GM18520 (cell line): Measurements from ENCODE around the gene REEP6.
"Not testable (repeated sequence)": the region's sequence is repeated elsewhere in the genome, so short reads cannot be mapped to it uniquely, and the experiment has no call there.

Experiments
- ATAC-seq: cut with Tn5 transposase; IDR thresholded peaks from one replicate; pipeline ENCODE4 v1.9.1; 2021; ENCODE audit not compliant: unreplicated experiment

REEP6 gene

DNA sequence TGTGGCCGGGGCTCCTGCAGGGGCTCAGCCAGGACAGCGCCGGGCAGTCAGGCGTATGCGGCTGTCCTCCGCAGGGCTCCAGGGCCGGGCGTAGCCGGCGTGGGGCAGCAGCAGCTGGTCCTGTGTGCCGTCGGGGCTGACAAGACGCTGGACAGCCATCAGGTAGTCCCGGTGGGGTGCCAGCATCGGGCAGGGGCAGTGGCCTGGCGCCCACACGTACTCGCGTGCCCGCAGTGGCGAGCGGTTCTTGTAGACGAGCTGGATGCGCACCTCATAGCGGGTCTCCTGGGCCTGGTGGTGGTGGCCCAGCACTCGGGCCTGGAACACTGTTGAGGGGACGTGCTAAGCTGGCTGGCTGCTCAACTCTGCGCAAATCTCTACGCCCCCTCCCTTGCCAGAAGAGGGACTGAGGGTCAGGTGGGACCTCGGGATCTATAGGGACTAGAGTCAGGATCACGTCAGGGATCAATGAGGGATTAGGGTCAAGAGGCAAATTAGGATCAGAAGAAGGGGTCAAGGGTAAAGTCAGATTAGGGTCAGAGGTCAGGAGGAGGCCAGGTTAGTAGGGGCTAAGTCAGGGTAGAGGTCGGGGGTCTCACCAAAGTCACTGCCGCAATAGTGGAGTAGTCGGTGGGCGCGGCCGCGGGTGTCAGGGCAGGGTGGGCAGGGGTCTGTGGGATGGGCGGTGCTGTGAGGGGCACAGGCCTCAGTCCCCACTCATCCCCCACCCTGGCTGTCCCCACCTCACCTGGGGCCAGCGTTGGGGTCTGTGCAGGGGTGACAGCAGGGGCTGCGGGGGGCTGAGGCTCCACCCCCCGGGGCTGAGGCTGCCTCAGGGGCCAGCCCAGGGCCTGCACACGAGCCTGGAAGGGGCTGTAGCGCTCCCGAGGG lies 15.3 kb downstream of the REEP6 start:
- no peak for ATAC-seq

DNA sequence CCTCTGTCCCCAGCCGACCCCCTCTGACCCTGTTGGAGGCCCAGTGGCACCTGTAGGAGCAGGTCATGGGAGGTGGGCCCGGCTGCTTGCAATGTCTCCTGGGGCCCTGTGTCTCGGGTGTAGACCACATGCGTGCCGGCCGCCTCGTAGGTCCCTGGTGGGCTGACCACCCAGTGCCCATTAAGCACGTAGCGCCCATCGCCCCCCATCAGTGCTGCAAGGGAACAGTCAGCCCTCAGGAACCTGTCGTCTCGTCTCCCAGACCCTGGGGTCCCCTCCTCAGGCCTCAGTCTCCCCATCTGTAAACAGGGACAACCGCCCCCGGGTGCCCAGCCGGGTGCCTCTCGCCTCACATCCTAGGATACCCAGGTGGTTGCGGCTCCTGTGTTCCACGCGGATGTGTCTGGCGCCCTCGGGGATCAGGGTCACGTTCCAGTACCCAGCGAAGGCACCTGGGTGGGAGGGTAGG lies 16.2 kb downstream of the REEP6 start:
- no peak for ATAC-seq

DNA sequence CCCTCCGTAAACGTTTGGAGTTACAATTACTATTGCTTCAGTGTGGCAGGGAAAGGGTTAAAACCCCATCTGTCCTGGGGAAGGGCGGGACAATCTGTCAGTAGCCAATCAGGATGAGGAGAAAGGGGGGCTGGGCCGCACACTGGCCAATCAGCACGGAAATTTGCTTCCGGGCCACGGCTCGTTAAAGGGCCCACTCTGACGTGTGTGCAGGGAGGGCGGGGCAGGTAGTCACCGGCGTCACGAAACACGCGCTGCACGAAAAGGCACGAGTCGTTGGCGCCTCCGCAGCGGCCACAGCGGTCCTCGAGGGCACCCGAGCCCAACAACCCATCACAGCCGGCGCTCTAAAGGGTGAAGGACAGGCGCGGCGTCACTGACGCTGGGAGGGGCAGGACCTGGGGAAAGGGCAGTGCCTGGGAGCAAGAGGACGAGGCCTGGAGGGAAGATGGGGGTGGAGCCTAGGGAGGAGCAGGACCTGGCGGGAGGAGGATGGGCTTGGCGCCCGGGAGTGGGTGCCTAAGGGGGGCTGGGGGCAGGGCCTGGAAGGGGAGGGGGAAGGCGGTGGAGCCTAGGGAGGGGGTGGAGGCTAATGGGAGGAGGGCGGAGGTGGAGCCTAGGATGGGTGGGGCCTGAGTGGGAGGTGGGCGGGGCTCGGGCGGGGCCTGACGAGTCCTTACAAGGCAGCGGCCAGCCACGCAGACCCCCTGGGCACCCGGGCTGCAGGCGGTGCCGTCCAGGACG lies 17.0 kb downstream of the REEP6 start:
- no peak for ATAC-seq

GRCh38 chr19:1508507-1508856 lies 17.5 kb downstream of the REEP6 start:
- ATAC-seq: no peak

DNA sequence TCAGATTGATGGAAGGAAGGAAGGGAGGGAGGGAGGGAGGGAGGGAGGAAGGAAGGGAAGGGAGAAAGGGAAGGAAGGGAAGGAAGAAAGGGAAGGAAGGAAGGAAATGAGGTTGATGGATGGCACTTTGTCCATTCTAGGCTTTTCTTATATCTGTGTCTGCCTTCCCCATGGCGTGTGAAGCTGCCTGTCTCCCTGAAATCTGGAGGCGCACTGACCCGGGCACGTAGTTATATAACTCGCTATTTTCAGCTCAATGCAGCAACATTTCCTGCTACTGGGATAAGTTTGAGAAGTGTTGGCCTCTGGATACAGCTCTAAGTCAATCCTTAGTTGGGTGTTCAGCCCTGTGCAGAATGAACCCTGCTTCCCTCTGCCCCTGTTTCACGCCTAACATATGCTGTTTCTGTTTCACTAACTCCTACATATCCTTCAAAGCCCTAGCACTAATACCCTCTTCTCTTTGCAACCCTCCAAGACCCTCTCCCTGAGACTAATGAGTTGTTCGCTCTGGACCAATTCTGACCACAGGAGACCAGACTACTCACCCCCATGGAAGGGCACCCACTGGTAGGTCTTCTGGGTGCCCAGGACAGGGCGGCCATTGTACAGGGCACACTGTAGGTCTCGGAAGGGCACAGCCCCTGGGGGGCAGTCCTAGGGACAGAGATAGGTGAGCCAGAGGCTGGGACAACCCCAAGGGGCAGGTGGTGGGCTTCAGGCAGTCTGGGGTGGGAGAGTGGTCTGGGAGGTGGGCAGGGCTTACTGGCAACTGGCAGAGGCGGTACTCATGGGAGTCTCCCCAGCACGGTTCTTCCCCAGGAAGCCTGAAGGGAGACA lies 18.8 kb downstream of the REEP6 start:
- ATAC-seq: no peak

- no peak for ATAC-seq
Observed at GRCh38 chr19:1510442-1510806, 19.4 kb downstream of the REEP6 start.

DNA sequence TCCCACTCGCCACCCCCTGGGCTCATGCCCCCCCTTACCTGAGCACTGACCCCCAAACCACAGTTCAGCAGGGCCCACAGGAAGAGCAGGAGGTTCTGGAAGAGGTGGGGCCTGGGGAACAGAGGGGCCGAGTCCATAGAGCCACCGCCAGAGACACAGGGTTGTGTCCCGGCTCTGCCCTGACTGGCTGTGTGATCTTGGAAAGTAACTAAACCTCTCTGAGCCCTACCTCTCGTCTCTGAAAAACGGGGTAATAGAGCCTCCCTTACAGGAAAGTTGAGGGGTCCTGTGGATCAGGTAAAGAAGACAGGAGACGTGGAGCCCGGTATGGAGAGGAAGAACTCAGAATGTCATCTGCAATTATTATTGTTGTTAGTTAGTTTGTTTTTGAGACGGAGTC lies 19.8 kb downstream of the REEP6 start:
- no peak for ATAC-seq

DNA sequence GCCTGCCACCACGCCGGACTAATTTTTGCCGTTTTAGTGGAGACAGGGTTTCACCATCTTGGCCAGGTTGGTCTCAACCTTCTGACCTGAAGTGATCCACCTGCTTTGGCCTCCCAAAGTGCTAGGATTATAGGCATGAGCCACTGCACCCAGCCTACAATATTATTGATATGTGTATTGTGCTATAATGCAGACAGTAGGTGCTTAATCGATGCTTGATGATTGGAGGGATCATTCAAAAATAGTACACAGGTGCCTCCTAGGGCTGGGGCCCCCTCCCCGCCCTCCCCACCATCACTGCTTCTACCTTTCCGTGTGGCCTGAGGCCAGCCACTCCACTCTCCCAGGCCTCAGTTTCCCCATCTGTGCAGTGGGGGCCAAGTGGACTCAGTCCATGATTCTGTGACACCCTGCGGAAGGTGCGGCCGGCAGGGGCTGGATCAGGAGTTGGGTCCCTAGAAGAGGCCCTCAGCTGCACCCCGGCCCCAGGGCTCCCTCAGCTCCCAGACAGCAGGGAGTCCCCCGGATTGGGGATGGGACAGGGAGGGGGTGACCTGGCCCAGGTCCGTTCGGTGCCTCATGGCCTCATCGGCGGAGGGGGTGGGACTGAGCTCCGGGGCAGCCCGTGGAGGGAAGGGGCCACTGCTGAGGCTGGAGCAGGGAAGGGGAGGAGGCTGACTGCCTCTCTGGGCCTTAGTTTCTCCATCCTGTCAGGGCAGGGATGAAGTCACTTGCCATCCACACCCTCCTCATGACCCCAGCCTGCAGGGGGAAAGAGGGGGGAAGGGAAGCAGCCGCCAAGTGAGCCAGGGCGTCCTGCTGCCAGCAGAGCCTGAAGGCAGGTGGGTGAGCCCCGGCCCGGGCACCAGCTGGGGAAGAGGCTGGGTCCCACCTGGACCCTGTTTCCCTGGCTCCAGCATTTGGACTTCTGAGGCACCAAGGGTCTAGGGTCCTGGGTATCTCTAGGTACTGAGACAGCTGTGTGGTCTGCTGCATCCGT lies 20.6 kb downstream of the REEP6 start:
- ATAC-seq: no peak

DNA sequence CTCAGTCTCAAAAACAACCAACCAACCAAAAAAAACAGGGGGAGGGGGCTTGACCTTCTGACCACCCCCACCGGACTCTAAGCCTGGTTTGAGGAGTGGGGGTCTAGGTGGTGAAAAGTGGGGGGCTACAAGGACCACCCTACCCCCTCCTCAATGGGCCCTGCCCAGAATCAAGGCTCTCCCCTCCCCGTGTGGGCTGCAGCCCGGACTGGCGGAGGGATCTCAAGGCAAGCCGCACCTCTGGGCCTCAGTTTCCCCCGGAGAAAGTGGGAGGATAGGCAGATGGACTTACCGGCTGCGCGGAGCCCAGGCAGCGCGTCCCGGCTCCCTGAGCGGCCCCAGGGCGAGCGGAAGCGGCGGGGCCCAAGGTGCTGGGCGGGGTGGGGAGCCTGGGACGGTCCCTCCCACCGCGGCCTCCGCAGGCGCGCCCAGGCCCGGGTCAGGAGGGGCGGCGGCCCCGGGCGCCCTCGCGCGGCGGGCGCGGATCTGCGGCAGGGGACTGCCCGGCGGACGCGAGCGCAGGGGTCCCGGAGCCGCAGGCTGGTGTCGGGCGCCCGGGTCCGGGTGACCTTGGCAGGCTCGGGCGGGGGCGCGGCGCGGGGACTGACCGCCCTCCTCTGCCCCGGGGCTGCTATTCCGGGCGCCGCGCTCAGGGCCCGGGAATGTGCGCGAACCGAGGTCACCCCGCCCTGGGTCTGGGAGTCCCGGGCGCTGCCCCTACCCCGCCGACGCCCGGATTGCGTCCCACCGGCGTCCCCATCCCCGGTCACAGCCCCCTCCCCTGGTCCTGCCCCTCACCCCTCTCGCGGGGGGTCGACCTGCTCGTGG lies 21.9 kb downstream of the REEP6 start, which contains the start of gene ADAMTSL5:
Gene ADAMTSL5, minus strand, starts transcription at position 349 of the 828 bp plus-strand sequence. CDS start 2,076 bp downstream, outside the sequence.
- no peak for ATAC-seq

GRCh38 chr19:1513499-1514294 lies 22.7 kb downstream of the REEP6 start:
- ATAC-seq: no peak

- ATAC-seq: no peak
Observed at GRCh38 chr19:1514295-1514661, 23.3 kb downstream of the REEP6 start.

GRCh38 chr19:1514986-1515721 lies 24.2 kb downstream of the REEP6 start:
- ATAC-seq: no peak

DNA sequence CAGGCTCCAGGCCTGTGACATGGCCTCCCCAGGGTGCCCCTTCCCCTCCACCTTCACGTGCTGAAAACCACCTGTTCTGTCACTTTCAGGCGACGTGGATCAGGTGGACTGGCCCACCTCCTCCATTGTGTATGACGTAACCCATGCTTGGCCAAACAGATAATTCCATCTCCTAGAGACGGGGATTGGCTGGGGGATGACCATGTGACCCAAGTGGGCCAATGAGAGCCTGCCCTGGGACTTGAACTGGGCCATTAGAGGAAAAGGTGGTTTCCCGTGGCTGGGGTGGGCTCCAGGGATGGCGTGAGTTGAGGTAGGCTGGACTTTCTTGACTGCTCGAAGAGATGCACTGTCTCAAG lies 25.4 kb downstream of the REEP6 start:
- no peak for ATAC-seq

- no peak for ATAC-seq
Observed at GRCh38 chr19:1518471-1518870, 27.5 kb downstream of the REEP6 start.

DNA sequence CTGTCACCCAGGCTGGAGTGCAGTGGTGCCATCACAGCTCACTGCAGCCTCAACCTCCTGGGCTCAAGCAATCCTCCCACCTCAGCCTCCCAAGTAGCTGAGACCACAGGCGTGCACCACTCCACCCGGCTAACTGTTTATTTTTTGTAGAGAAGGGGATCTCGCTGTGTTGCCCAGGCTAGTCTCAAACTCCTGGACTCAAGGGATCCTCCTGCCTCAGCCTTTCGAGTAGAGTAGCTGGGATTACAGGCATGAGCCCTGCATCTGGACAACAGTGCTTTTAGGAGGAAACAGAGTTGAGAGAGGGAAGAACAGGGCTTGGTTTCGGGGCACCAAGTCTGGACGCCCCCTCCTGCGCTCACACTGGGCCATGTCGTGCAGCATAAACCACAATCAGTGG lies 28.8 kb downstream of the REEP6 start:
- not testable (repeated sequence) for ATAC-seq

GRCh38 chr19:1520203-1520780 lies 29.3 kb downstream of the REEP6 start:
- ATAC-seq: no peak

DNA sequence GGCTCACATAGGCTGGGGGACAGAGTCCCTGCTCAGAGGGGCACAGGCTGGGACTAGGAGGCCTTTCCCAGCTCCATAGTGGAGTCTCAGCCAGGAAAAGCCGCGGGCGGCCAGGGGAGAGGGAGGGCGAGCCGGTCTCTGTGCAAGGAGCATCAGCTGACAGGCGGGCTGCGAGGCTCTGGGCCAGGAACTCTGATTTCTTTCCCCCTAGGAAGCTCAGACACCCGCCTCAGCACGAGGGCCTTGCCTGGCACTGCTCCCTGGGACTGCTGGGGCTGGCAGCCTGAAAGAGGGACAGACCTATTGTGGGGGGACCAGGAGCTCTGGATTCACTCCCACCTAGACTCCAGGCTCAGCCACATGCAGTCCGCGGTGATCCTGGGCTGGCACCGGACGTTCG lies 30.7 kb downstream of the REEP6 start:
- ATAC-seq: no peak
